ENCODE data around the gene FIGLA. TPM values are rescaled to one million over a fixed set of nuclear protein-coding genes. Genes with fewer than 3 reads are reported as not detected.
A peak's percentile ranks its signal among the peaks of the same experiment; 100 is the strongest.

Gene FIGLA
- total RNA-seq, 4 donors from 2014 or later = not detected

DNA sequence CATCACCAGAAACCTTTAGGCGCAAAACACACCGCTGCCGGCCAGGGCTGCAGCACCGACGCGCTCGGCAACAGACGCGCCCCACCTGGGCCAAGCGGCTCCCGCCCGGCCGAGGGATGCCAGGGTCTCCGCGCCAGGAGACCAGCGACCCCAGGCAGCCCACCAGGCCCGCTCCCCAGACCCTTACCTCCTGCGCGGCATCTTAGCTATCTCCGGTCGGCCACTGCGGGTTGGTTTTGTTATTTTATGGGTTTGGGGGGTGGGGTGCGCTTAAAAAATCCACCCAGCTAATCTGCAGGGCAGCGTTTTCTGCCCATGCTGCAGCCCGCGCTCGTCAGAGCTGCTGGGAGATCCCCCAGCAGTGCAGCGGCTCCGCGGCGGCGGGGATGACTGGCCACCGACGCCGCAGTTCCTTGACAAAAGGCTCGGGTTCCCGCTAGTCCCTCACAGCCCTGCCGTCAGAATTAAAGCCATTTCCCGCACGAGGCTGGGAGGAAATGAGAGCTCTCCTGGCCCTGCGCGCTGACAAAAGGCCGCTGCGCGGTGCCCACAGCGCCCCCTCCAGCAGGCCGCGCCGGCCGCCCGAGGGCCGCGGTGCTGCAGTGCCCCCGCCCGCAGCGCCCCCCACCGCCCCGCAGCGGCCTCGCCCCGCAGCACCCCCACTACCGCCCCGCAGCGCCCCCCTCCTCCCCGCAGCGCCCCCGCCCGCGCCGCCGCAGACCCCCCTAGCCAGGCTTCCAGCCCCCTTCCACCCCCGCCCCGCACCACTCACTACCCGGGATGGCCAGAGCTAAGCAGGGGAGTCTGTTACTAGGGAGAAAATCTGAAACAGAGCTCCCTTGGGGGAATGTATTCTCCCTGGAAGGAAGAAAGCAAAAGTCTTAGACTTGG is 22.5 kb downstream of the FIGLA start, which contains the start of gene ADD2:
TSS of gene ADD2 (minus strand) at position 502 of the 891 bp plus-strand sequence. CDS start 61,792 bp downstream, outside the sequence.
- DNase-seq (ENCODE audit: low spot score in 2 of 2) = no peak
- H3K9me3 ChIP-seq = no peaks in the 10 kb centered on the region
- H3K4me3 ChIP-seq = peak within 1 kb of the TSS; percentile 48
- H3K27ac ChIP-seq = no peak within 1 kb of the TSS
- no peaks in the 10 kb centered on the region for H3K36me3 ChIP-seq
- 3% methylated on average over 21 of the region's 74 CpGs for WGBS
- H3K4me1 ChIP-seq = peaks cover 22% of the 10 kb centered on the region
- peaks cover 72% of the 10 kb centered on the region for H3K27me3 ChIP-seq
- no peak for TF ChIP-seq POLR2A (IDR thresholded peaks at IDR 0.05)
- TF ChIP-seq, protein P1, sequence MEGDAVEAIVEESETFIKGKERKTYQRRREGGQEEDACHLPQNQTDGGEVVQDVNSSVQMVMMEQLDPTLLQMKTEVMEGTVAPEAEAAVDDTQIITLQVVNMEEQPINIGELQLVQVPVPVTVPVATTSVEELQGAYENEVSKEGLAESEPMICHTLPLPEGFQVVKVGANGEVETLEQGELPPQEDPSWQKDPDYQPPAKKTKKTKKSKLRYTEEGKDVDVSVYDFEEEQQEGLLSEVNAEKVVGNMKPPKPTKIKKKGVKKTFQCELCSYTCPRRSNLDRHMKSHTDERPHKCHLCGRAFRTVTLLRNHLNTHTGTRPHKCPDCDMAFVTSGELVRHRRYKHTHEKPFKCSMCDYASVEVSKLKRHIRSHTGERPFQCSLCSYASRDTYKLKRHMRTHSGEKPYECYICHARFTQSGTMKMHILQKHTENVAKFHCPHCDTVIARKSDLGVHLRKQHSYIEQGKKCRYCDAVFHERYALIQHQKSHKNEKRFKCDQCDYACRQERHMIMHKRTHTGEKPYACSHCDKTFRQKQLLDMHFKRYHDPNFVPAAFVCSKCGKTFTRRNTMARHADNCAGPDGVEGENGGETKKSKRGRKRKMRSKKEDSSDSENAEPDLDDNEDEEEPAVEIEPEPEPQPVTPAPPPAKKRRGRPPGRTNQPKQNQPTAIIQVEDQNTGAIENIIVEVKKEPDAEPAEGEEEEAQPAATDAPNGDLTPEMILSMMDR (IDR thresholded peaks at IDR 0.05) = no peak
- TF ChIP-seq POLR2AphosphoS5 (IDR thresholded peaks at IDR 0.05) = no peak

DNA sequence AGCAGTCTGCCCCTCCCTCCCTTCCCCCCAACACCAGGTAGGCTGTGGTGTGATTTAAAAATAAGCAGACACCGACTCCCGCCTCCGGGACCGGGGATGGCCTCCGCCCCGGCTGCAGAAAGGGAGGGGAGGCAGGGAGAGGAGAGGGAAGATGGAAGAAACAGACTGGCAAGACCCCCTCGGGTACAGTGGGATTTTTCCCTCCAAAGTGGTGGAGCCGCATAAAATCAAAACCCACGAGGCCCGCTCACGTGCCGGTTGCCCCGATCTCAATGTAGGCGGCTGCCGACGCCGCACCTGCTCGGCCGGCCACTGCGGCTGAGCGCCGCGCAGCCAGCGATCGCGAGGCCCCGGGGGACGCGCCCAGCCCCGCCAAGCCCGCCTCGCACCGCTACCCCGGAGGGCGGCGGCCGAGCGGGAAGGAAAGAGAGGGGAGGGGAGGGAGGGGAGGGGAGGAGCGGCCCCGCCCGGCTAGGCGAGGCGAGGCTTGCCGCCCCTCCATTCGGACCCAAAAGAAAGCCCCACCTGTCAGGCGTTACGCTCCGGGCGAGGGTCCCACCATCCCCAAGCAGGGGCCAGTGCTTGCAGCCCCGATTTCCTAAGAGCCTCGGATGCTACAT is 23.3 kb downstream of the FIGLA start:
- peak overlapping the region; percentile 48 for H3K4me3 ChIP-seq

DNA sequence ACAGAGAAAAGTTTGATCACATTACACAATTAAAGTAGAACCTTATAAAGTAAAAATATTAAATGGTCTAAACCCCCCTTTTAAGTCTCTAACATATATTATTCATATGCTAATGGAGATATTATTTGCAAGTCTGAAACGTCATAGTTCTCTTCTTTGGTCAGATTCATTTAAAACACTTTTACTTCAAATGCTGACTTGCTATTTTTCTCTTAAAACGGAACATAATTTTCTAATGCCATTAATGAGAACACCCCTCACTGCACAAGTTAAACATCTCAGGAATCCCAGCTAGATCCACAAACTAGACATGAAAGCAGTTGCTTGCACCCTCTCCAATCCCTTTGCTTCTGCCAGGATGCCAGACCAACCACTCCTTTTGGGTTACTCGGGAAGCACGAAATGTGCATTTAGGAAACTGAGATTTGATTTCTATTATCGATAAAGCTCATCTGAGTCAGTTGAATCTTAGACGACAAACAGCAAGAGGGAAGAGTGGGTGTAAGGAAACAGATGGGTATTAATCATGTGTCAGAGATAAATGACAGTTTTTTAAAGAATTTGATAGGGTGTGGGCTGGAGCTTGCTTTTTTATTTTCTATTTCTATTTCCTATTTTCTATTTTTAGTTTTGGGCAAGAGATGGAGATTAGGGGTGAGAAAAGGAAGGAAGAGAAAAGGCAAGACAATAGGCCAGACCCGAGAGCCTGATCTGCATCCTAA is 23.9 kb downstream of the FIGLA start:
- TF ChIP-seq POLR2A (IDR thresholded peaks at IDR 0.05) (no peak), POLR2AphosphoS5 (IDR thresholded peaks at IDR 0.05) (no peak), EP300 (IDR thresholded peaks at IDR 0.05) (no peak)
- TF ChIP-seq, protein P1 (IDR thresholded peaks at IDR 0.05) = no peak
- Histone ChIP-seq H3K9me3 (no peaks in the 10 kb centered on the region), H3K4me1 (peaks cover 22% of the 10 kb centered on the region), H3K27me3 (peaks cover 66% of the 10 kb centered on the region), H3K4me3 (peak overlapping the region; percentile 48), H3K27ac (no peak overlapping the region), H3K36me3 (no peaks in the 10 kb centered on the region)
- no peak for DNase-seq (ENCODE audit: low spot score in 2 of 2)
- WGBS = 21% methylated on average over 7 of the region's 7 CpGs

More for the DNA sequence above, 23.3 kb downstream of the FIGLA start:
- peaks cover 22% of the 10 kb centered on the region for H3K4me1 ChIP-seq
- 0% methylated on average over 34 of the region's 51 CpGs for WGBS
- TF ChIP-seq EP300 (IDR thresholded peaks at IDR 0.05) = no peak
- TF ChIP-seq POLR2A (IDR thresholded peaks at IDR 0.05) = no peak
- TF ChIP-seq POLR2AphosphoS5 (IDR thresholded peaks at IDR 0.05) = no peak
- TF ChIP-seq, protein P1 (IDR thresholded peaks at IDR 0.05) = no peak
- no peak for DNase-seq (ENCODE audit: low spot score in 2 of 2)
- no peaks in the 10 kb centered on the region for H3K9me3 ChIP-seq
- no peak overlapping the region for H3K27ac ChIP-seq
- H3K36me3 ChIP-seq = no peaks in the 10 kb centered on the region
- peaks cover 67% of the 10 kb centered on the region for H3K27me3 ChIP-seq

DNA sequence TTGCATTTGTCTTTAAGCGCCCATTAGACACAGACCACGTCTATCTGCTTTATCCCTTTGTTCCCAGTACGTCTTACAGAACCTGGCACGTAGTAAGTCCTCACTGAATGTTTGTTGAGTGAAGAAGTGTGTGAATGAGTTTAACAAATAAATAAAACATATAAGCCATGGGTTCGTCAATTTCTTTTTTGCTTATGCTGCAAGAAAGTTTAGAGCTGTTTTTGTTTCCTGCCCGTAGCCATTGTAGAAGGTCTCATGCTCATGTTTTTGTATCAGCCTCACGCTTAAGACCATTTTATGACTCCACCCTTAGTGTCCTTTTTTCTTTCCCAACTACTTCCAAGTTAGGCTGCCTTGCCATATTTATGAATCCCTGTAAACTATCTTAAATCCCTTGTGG is 24.9 kb downstream of the FIGLA start:
- Histone ChIP-seq H3K4me1 (peaks cover 22% of the 10 kb centered on the region), H3K4me3 (no peak overlapping the region), H3K27ac (no peak overlapping the region), H3K9me3 (no peaks in the 10 kb centered on the region), H3K27me3 (peaks cover 66% of the 10 kb centered on the region), H3K36me3 (no peaks in the 10 kb centered on the region)
- TF ChIP-seq, protein P1 (IDR thresholded peaks at IDR 0.05) = no peak
- TF ChIP-seq POLR2A (IDR thresholded peaks at IDR 0.05) (no peak), EP300 (IDR thresholded peaks at IDR 0.05) (no peak), POLR2AphosphoS5 (IDR thresholded peaks at IDR 0.05) (no peak)
- no peak for DNase-seq (ENCODE audit: low spot score in 2 of 2)
- WGBS = 85% methylated on average over 7 of the region's 7 CpGs

All from suprapubic skin (tissue), 4 donors.